ENCODE results near the gene RPRD1B.
A peak's percentile ranks its signal among the peaks of the same experiment; 100 is the strongest.

DNA sequence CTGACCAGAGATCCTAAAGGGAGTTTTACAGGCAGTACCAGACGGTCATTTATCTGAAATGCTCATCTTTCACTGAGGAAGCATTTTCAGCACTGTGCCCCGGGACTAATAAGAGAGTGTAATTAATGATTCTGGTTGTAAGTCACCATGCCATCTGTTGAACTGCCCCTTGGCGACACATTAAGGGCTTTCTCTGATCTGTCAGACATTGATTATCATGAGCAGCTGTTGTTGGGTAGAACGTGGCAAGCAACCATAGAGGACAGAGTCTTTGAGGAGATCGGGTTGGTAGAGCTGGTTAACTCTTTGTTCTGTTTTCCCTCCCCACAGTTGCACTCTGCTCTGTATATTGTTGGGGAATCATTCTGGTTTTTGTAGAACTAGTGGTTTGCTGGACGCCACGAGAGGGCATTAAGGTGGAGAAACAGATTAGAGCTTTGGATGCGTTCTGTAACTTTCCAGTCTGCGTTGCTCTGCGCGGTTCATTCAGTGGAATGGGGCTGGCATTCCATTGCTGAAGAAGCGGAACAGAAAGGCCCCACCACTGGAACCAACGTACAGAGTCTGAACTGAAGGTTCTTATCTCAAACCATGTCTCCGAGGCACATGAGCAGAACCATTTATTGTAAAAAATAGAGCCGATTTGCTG, 34.3 kb downstream of the RPRD1B start:
- TF ChIP-seq SIN3A (IDR thresholded peaks at IDR 0.05; ENCODE audit: borderline replicate concordance, low read depth, low read length) (no peak), CHD2 (IDR thresholded peaks at IDR 0.05; ENCODE audit: low read length, partially characterized antibody) (peak; percentile 85)
